Upper lobe of left lung (tissue), 4 donors: Measurements from ENCODE around the gene MGMT.

Experiments used
- EP300 ChIP-seq, 4 donors: sonication (generic); formaldehyde crosslinking; IDR thresholded peaks; one replicate each; pipeline ENCODE4 v1.5.1; 2017; ENCODE audit warnings: antibody characterized with exemption in 4 of 4, control low read depth in 2 of 4
- POLR2A ChIP-seq, 4 donors: fragments of 450-650 bp; IDR thresholded peaks; one replicate each; pipeline ENCODE4 v1.5.1; 2016 to 2017; ENCODE audit warnings: antibody characterized with exemption in 4 of 4, mild to moderate bottlenecking in 2 of 4
- TF ChIP-seq, protein P1 (sequence below), 6 experiments: fragments of 450-650 bp in 4 of 6; fragments of 200-600 bp in 2 of 6; sonication (generic) in 2 of 6; IDR thresholded peaks; one replicate each; pipeline ENCODE4 v1.5.1; 2016 to 2019; ENCODE audit warnings: antibody characterized with exemption in 6 of 6

DNA sequence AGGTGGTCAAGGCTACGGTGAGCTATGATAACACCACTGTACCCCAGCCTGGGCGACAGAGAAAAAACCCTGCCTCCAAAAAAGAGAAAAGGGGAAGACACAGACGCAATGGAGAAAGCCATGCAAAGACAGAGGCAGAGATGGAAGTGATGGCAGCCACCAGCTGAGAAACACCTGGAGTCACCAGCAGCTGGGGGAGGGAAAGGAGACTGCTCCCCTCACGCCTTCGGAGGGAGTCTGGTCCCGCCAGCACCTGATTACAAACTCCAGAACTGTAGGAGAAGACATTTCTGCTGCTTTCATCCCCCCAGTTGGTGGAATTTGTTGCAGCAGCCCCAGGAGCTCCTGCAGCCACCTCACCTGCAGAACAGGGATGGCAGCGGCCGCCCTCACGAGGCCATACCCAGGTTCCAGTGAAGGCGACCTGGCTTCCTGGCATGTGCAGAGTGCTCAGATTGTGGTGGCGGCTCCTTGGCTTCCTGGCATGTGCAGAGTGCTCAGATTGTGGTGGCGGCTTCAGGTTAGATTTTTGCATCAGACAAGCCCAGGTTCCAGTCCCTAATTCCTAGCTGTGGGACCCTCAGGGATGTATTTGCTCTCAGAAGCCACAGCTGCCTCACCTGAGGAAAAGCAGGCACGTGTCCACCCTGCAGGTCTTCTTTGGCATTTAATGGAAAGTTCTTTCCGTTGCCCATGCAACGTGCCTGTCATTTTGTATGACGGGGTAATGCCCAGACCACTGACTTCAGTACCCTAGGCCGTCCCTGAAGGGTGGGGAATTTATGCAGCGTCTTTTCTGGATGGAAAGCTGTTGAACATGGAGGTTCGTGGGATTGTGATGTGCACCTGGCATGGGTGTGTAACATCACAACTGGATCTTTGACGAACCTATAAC, 314.1 kb downstream of the MGMT start:
- TF ChIP-seq, protein P1, sequence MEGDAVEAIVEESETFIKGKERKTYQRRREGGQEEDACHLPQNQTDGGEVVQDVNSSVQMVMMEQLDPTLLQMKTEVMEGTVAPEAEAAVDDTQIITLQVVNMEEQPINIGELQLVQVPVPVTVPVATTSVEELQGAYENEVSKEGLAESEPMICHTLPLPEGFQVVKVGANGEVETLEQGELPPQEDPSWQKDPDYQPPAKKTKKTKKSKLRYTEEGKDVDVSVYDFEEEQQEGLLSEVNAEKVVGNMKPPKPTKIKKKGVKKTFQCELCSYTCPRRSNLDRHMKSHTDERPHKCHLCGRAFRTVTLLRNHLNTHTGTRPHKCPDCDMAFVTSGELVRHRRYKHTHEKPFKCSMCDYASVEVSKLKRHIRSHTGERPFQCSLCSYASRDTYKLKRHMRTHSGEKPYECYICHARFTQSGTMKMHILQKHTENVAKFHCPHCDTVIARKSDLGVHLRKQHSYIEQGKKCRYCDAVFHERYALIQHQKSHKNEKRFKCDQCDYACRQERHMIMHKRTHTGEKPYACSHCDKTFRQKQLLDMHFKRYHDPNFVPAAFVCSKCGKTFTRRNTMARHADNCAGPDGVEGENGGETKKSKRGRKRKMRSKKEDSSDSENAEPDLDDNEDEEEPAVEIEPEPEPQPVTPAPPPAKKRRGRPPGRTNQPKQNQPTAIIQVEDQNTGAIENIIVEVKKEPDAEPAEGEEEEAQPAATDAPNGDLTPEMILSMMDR (IDR thresholded peaks at IDR 0.05) = no peak
- no peak for TF ChIP-seq POLR2A (IDR thresholded peaks at IDR 0.05)
- no peak for TF ChIP-seq EP300 (IDR thresholded peaks at IDR 0.05)
